Parathyroid adenoma (tissue), 2 donors: ENCODE data around the gene TMEM150C.

Source experiments
- H2AFZ ChIP-seq: fragments of 300-600 bp; sonication (generic); one replicate; pipeline ENCODE4 v1.7.0; 2017; ENCODE audit warnings: antibody characterized with exemption, mild to moderate bottlenecking
- H3K27ac ChIP-seq: fragments of 300-600 bp; sonication (generic); one replicate; pipeline ENCODE4 v1.7.0; 2017
- H3K27me3 ChIP-seq: fragments of 300-600 bp; sonication (generic); one replicate; pipeline ENCODE4 v1.7.0; 2017; ENCODE audit warnings: low read length; ENCODE audit not compliant: control insufficient read depth, insufficient read depth
- H3K36me3 ChIP-seq: fragments of 300-600 bp; sonication (generic); one replicate; pipeline ENCODE4 v1.7.0; 2017; ENCODE audit warnings: low read length; ENCODE audit not compliant: control insufficient read depth, insufficient read depth
- H3K4me1 ChIP-seq: fragments of 300-600 bp; sonication (generic); one replicate; pipeline ENCODE4 v1.7.0; 2017; ENCODE audit warnings: control low read depth
- H3K4me2 ChIP-seq: fragments of 300-600 bp; sonication (generic); one replicate; pipeline ENCODE4 v1.7.0; 2017; ENCODE audit warnings: low read length
- H3K4me3 ChIP-seq: fragments of 300-600 bp; sonication (generic); one replicate; pipeline ENCODE4 v1.7.0; 2017; ENCODE audit warnings: low read depth, low read length
- H3K79me2 ChIP-seq: fragments of 300-600 bp; sonication (generic); one replicate; pipeline ENCODE4 v1.7.0; 2017; ENCODE audit warnings: control low read depth
- H3K9ac ChIP-seq: fragments of 300-600 bp; sonication (generic); one replicate; pipeline ENCODE4 v1.7.0; 2017; ENCODE audit warnings: mild to moderate bottlenecking
- H3K9me3 ChIP-seq: fragments of 300-600 bp; sonication (generic); one replicate; pipeline ENCODE4 v1.7.0; 2017; ENCODE audit warnings: low read length; ENCODE audit not compliant: control insufficient read depth
- TF ChIP-seq, protein P1 (sequence below): fragments of 300-600 bp; sonication (generic); IDR thresholded peaks from one replicate; pipeline ENCODE4 v1.7.0; 2017; ENCODE audit warnings: antibody characterized with exemption, mild to moderate bottlenecking
- donor health status: primary hyperparathyroidism.

Gene TMEM150C

DNA sequence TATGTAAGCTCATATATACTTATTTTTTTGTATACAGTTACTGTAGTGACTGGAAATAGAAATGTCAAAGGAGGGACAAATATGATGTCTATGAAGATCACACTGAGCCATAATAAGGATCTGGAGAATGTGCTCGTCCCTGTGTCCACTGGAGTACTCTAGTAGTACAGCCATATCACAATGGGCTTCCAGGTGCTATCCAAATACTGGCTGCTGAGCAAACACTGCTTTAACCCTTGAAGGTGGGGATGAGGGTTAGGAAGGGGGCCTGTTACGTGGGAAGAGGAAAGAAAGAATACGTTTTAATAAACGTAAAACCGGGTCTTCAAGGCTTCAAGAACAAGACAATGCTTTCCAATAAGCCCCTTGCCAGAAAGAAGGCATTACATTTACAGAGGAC lies 29.8 kb upstream of the TMEM150C start:
- Histone ChIP-seq H3K9me3 (no peaks in the 10 kb centered on the region), H3K4me2 (no peak overlapping the region), H3K9ac (no peak overlapping the region), H3K4me3 (no peak overlapping the region), H3K27ac (no peak overlapping the region), H2AFZ (no peak overlapping the region), H3K4me1 (no peaks in the 10 kb centered on the region), H3K36me3 (no peaks in the 10 kb centered on the region), H3K27me3 (no peaks in the 10 kb centered on the region), H3K79me2 (no peaks in the 10 kb centered on the region)
- TF ChIP-seq, protein P1, sequence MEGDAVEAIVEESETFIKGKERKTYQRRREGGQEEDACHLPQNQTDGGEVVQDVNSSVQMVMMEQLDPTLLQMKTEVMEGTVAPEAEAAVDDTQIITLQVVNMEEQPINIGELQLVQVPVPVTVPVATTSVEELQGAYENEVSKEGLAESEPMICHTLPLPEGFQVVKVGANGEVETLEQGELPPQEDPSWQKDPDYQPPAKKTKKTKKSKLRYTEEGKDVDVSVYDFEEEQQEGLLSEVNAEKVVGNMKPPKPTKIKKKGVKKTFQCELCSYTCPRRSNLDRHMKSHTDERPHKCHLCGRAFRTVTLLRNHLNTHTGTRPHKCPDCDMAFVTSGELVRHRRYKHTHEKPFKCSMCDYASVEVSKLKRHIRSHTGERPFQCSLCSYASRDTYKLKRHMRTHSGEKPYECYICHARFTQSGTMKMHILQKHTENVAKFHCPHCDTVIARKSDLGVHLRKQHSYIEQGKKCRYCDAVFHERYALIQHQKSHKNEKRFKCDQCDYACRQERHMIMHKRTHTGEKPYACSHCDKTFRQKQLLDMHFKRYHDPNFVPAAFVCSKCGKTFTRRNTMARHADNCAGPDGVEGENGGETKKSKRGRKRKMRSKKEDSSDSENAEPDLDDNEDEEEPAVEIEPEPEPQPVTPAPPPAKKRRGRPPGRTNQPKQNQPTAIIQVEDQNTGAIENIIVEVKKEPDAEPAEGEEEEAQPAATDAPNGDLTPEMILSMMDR: no peak

DNA sequence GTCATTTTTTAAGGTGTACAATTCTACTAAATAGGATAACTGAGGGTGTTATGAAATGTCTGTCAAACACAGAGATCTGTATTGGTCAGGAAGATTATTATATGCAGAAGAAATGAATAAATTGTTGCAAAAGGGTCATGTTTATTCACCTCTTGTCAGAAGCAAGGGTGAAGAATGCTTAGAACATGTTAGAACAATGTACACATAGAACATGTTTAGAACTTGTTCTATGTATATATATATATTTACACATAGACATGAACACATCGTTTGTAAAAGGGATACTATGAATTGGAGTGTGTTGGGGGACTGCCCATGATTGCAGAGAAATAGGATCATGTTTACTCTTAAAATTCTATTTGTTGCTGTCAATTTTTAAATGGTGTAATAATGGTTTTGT lies 28.0 kb upstream of the TMEM150C start:
- Histone ChIP-seq H3K4me1 (no peaks in the 10 kb centered on the region), H3K4me3 (no peak overlapping the region), H3K9me3 (no peaks in the 10 kb centered on the region), H3K27me3 (no peaks in the 10 kb centered on the region), H3K4me2 (no peak overlapping the region), H3K27ac (no peak overlapping the region), H3K9ac (no peak overlapping the region), H2AFZ (no peak overlapping the region), H3K79me2 (no peaks in the 10 kb centered on the region), H3K36me3 (no peaks in the 10 kb centered on the region)
- TF ChIP-seq, protein P1: no peak

GRCh38 chr4:82588771-82589270 lies 27.0 kb upstream of the TMEM150C start:
- TF ChIP-seq, protein P1: no peak
- H3K4me2 ChIP-seq: no peak overlapping the region
- H3K27ac ChIP-seq: no peak overlapping the region
- H3K36me3 ChIP-seq: no peaks in the 10 kb centered on the region
- H2AFZ ChIP-seq: no peak overlapping the region
- no peak overlapping the region for H3K4me3 ChIP-seq
- no peak overlapping the region for H3K9ac ChIP-seq
- H3K27me3 ChIP-seq: no peaks in the 10 kb centered on the region
- H3K9me3 ChIP-seq: no peaks in the 10 kb centered on the region
- H3K79me2 ChIP-seq: no peaks in the 10 kb centered on the region
- no peaks in the 10 kb centered on the region for H3K4me1 ChIP-seq

- H3K4me1 ChIP-seq: no peaks in the 10 kb centered on the region
- no peak overlapping the region for H3K9ac ChIP-seq
- no peaks in the 10 kb centered on the region for H3K27me3 ChIP-seq
- TF ChIP-seq, protein P1: no peak
- no peaks in the 10 kb centered on the region for H3K36me3 ChIP-seq
- no peak overlapping the region for H3K4me3 ChIP-seq
- H3K9me3 ChIP-seq: no peaks in the 10 kb centered on the region
- H3K79me2 ChIP-seq: no peaks in the 10 kb centered on the region
- no peak overlapping the region for H2AFZ ChIP-seq
- H3K27ac ChIP-seq: no peak overlapping the region
- no peak overlapping the region for H3K4me2 ChIP-seq
These were observed 26.2 kb upstream of the TMEM150C start for GRCh38 chr4:82587826-82588540.
